GM15510 (cell line): ENCODE measurements around the gene ZNF618.

ENCODE experiments used
- POLR2A ChIP-seq: IDR thresholded peaks from 3 replicates; pipeline ENCODE4 v1.6.1; 2011; ENCODE audit warnings: borderline replicate concordance; ENCODE audit not compliant: insufficient read length; ENCODE audit errors: extremely low read depth

The ZNF618 gene

GRCh38 chr9:113876151-113876992, at the start of gene ZNF618:
Gene ZNF618 (plus strand): TSS chr9:113876309. CDS start chr9:113876381, 72 bp downstream.
- TF ChIP-seq POLR2A, result no peak

- TF ChIP-seq POLR2A, result no peak
These were observed 47.9 kb upstream of the ZNF618 start for GRCh38 chr9:113828221-113828620.

- TF ChIP-seq POLR2A, result no peak
These were observed 38.8 kb upstream of the ZNF618 start for GRCh38 chr9:113837334-113837733.

GRCh38 chr9:113842086-113842485, 34.0 kb upstream of the ZNF618 start:
- TF ChIP-seq POLR2A, result no peak

- no peak for TF ChIP-seq POLR2A
These were observed 31.6 kb upstream of the ZNF618 start for GRCh38 chr9:113844466-113844865.

- no peak for TF ChIP-seq POLR2A
These were observed 24.8 kb upstream of the ZNF618 start for GRCh38 chr9:113851359-113851758.

- no peak for TF ChIP-seq POLR2A
These were observed 24.2 kb upstream of the ZNF618 start for GRCh38 chr9:113851873-113852272.

GRCh38 chr9:113853333-113853732, 22.8 kb upstream of the ZNF618 start:
- no peak for TF ChIP-seq POLR2A

GRCh38 chr9:113854310-113854709, 21.8 kb upstream of the ZNF618 start:
- TF ChIP-seq POLR2A, result no peak

- no peak for TF ChIP-seq POLR2A
These were observed 18.2 kb upstream of the ZNF618 start for GRCh38 chr9:113857875-113858274.

GRCh38 chr9:113858282-113858681, 17.8 kb upstream of the ZNF618 start:
- TF ChIP-seq POLR2A, result no peak

- TF ChIP-seq POLR2A, result no peak
These were observed 12.8 kb upstream of the ZNF618 start for GRCh38 chr9:113863345-113863744.

GRCh38 chr9:113868501-113868900, 7.6 kb upstream of the ZNF618 start:
- TF ChIP-seq POLR2A, result no peak

- no peak for TF ChIP-seq POLR2A
These were observed 3.5 kb upstream of the ZNF618 start for GRCh38 chr9:113872485-113873143.

- no peak for TF ChIP-seq POLR2A
These were observed 2.7 kb upstream of the ZNF618 start for GRCh38 chr9:113873446-113873845.

- no peak for TF ChIP-seq POLR2A
These were observed 2.2 kb upstream of the ZNF618 start for GRCh38 chr9:113873926-113874325.

- no peak for TF ChIP-seq POLR2A
These were observed 504 bp upstream of the ZNF618 start for GRCh38 chr9:113875459-113876150.

- TF ChIP-seq POLR2A, result no peak
These were observed 872 bp downstream of the ZNF618 start for GRCh38 chr9:113876993-113877368.
